Nephron progenitor cell (in vitro differentiated cells): ENCODE results near the gene MXD3.

Source experiments
- DNase-seq: peaks from one replicate; pipeline ENCODE4 v3.0.0; 2021
- H3K27ac Mint-ChIP-seq: 2 replicates; pipeline ENCODE4 v1.8.0; 2021; ENCODE audit warnings: mild to moderate bottlenecking, moderate library complexity, mixed read lengths
- H3K27me3 Mint-ChIP-seq: 2 replicates; pipeline ENCODE4 v1.8.0; 2021; ENCODE audit warnings: mild to moderate bottlenecking, low read depth, mixed read lengths; ENCODE audit not compliant: poor library complexity
- H3K36me3 Mint-ChIP-seq: 2 replicates; pipeline ENCODE4 v1.8.0; 2021; ENCODE audit warnings: low read depth, mixed read lengths
- H3K4me1 Mint-ChIP-seq: 2 replicates; pipeline ENCODE4 v1.8.0; 2021; ENCODE audit warnings: mixed read lengths
- H3K4me3 Mint-ChIP-seq: 2 replicates; pipeline ENCODE4 v1.8.0; 2021; ENCODE audit warnings: mild to moderate bottlenecking, moderate library complexity, mixed read lengths
- H3K9me3 Mint-ChIP-seq: 2 replicates; pipeline ENCODE4 v1.8.0; 2021; ENCODE audit warnings: mild to moderate bottlenecking, moderate library complexity, mixed read lengths
- CTCF ChIP-seq: fragments of 200-600 bp; sonication (generic); IDR thresholded peaks from 2 replicates; pipeline ENCODE4 v1.5.0; 2021; ENCODE audit warnings: antibody characterized with exemption

MXD3 gene

GRCh38 chr5:177304392-177305119 lies 7.1 kb downstream of the MXD3 start:
- TF ChIP-seq CTCF: no peak
- DNase-seq: peak; percentile 47
- Mint-ChIP-seq H3K36me3 (peaks cover 32% of the 10 kb centered on the region), H3K9me3 (no peaks in the 10 kb centered on the region), H3K4me3 (peak overlapping the region; percentile 96), H3K27me3 (no peaks in the 10 kb centered on the region), H3K4me1 (peaks cover 55% of the 10 kb centered on the region), H3K27ac (peak overlapping the region; percentile 93)

- H3K27ac Mint-ChIP-seq: peak overlapping the region; percentile 93
- no peak for DNase-seq
- no peak for TF ChIP-seq CTCF
- peak overlapping the region; percentile 96 for H3K4me3 Mint-ChIP-seq
- no peaks in the 10 kb centered on the region for H3K9me3 Mint-ChIP-seq
- peaks cover 29% of the 10 kb centered on the region for H3K36me3 Mint-ChIP-seq
- peaks cover 58% of the 10 kb centered on the region for H3K4me1 Mint-ChIP-seq
- no peaks in the 10 kb centered on the region for H3K27me3 Mint-ChIP-seq
Observed at GRCh38 chr5:177303925-177304391, 7.7 kb downstream of the MXD3 start.

GRCh38 chr5:177303121-177303924 lies 8.4 kb downstream of the MXD3 start, which contains the start of the genes PRELID1 and RAB24:
PRELID1 (plus strand) TSS chr5:177303799; CDS start chr5:177303986, 187 bp downstream.
RAB24 (minus strand) TSS chr5:177303719; CDS start chr5:177303288, 431 bp downstream.
- DNase-seq: peak; percentile 97
- peaks cover 24% of the 10 kb centered on the region for H3K36me3 Mint-ChIP-seq
- peaks cover 60% of the 10 kb centered on the region for H3K4me1 Mint-ChIP-seq
- H3K27ac Mint-ChIP-seq: peak within 1 kb of the TSS; percentile 93
- no peaks in the 10 kb centered on the region for H3K27me3 Mint-ChIP-seq
- H3K4me3 Mint-ChIP-seq: peak within 1 kb of the TSS; percentile 96
- no peak for TF ChIP-seq CTCF
- H3K9me3 Mint-ChIP-seq: no peaks in the 10 kb centered on the region

GRCh38 chr5:177302354-177303110 lies 9.2 kb downstream of the MXD3 start:
- Mint-ChIP-seq H3K4me1 (peaks cover 68% of the 10 kb centered on the region), H3K4me3 (peak overlapping the region; percentile 96), H3K9me3 (no peaks in the 10 kb centered on the region), H3K36me3 (peaks cover 24% of the 10 kb centered on the region), H3K27me3 (no peaks in the 10 kb centered on the region), H3K27ac (no peak overlapping the region)
- no peak for DNase-seq
- TF ChIP-seq CTCF: no peak

GRCh38 chr5:177301503-177302165 lies 10.1 kb downstream of the MXD3 start:
- H3K27me3 Mint-ChIP-seq: no peaks in the 10 kb centered on the region
- DNase-seq: no peak
- TF ChIP-seq CTCF: no peak
- peaks cover 74% of the 10 kb centered on the region for H3K4me1 Mint-ChIP-seq
- peak overlapping the region; percentile 96 for H3K4me3 Mint-ChIP-seq
- no peak overlapping the region for H3K27ac Mint-ChIP-seq
- H3K36me3 Mint-ChIP-seq: peaks cover 28% of the 10 kb centered on the region
- no peaks in the 10 kb centered on the region for H3K9me3 Mint-ChIP-seq
